BLaER1 treated with 17β-estradiol and CSF1 and Interleukin-3, amounts not matched to agents 10 nM and 100 nM (cell line): ENCODE data around the gene DAB1.
A peak's percentile ranks its signal among the peaks of the same experiment; 100 is the strongest.

Experiments used
- H3K27ac ChIP-seq, 11 experiments: shearing (Covaris generic); formaldehyde crosslinking; 2 replicates each; pipeline ENCODE4 v1.8.1; 2022
- H3K27me3 ChIP-seq, 11 experiments: shearing (Covaris generic); formaldehyde crosslinking; 2 replicates each; pipeline ENCODE4 v1.8.1; 2022
- H3K36me3 ChIP-seq, 11 experiments: shearing (Covaris generic); formaldehyde crosslinking; 2 replicates each; pipeline ENCODE4 v1.8.1; 2022
- H3K4me1 ChIP-seq, 10 experiments: shearing (Covaris generic); formaldehyde crosslinking; 2 replicates each; pipeline ENCODE4 v1.8.1; 2022
- H3K4me2 ChIP-seq, 11 experiments: shearing (Covaris generic); formaldehyde crosslinking; 2 replicates each; pipeline ENCODE4 v1.8.1; 2022
- H3K4me3 ChIP-seq, 10 experiments: shearing (Covaris generic); formaldehyde crosslinking; 2 replicates each; pipeline ENCODE4 v1.8.1; 2022
- H3K9ac ChIP-seq, 11 experiments: shearing (Covaris generic); formaldehyde crosslinking; 2 replicates each; pipeline ENCODE4 v1.8.1; 2022
- H3K9me3 ChIP-seq, 11 experiments: shearing (Covaris generic); formaldehyde crosslinking; replicated peaks in 1 of 11; 2 replicates each; pipeline ENCODE4 v1.8.1; 2022
- H4K20me1 ChIP-seq, 11 experiments: shearing (Covaris generic); formaldehyde crosslinking; 2 replicates each; pipeline ENCODE4 v1.8.1; 2022
- Cebpa-rat ChIP-seq, 11 experiments: shearing (Covaris generic); IDR thresholded peaks; 2 replicates each; pipeline ENCODE4 v1.8.1; 2022

DAB1 gene

GRCh38 chr1:57138432-57139078 is 285.3 kb downstream of the DAB1 start:
- Histone ChIP-seq H4K20me1 (no peaks in the 10 kb centered on the region), H3K4me1 (peaks cover 0 to 6% (median 0%) of the 10 kb centered on the region in 10 experiments; a peak in 4 of 20 replicates), H3K36me3 (peaks cover 0 to 13% (median 0%) of the 10 kb centered on the region in 11 experiments; a peak in 2 of 22 replicates), H3K27me3 (no peaks in the 10 kb centered on the region), H3K27ac (no peak overlapping the region), H3K4me3 (no peak overlapping the region), H3K4me2 (peak overlapping the region in 1 of 11 experiments; percentile 28; a peak in 1 of 22 replicates), H3K9ac (no peak overlapping the region), H3K9me3 (no peaks in the 10 kb centered on the region)
- no peak for TF ChIP-seq Cebpa-rat (IDR thresholded peaks at IDR 0.05)

- Histone ChIP-seq H3K9ac (no peak overlapping the region), H3K9me3 (no peaks in the 10 kb centered on the region), H3K27me3 (no peaks in the 10 kb centered on the region), H3K27ac (no peak overlapping the region), H3K4me2 (peak overlapping the region in 1 of 11 experiments; percentile 28; a peak in 1 of 22 replicates), H3K4me3 (no peak overlapping the region), H4K20me1 (no peaks in the 10 kb centered on the region), H3K4me1 (peaks cover 0 to 6% (median 2%) of the 10 kb centered on the region in 10 experiments; a peak in 6 of 20 replicates), H3K36me3 (peaks cover 0 to 13% (median 0%) of the 10 kb centered on the region in 11 experiments; a peak in 2 of 22 replicates)
- TF ChIP-seq Cebpa-rat (IDR thresholded peaks at IDR 0.05) = no peak
These were observed 285.9 kb downstream of the DAB1 start for GRCh38 chr1:57137980-57138379.

GRCh38 chr1:57134803-57135202 is 289.1 kb downstream of the DAB1 start:
- Histone ChIP-seq H3K27me3 (no peaks in the 10 kb centered on the region), H3K4me2 (no peak overlapping the region), H3K27ac (no peak overlapping the region), H3K4me3 (no peak overlapping the region), H3K9ac (no peak overlapping the region), H4K20me1 (no peaks in the 10 kb centered on the region), H3K9me3 (no peaks in the 10 kb centered on the region), H3K36me3 (peaks cover 0 to 7% (median 0%) of the 10 kb centered on the region in 11 experiments; a peak in 2 of 22 replicates), H3K4me1 (peaks cover 0 to 6% (median 4%) of the 10 kb centered on the region in 10 experiments; a peak in 6 of 20 replicates)
- no peak for TF ChIP-seq Cebpa-rat (IDR thresholded peaks at IDR 0.05)

- no peak overlapping the region for H3K4me2 ChIP-seq
- no peaks in the 10 kb centered on the region for H3K27me3 ChIP-seq
- H3K4me3 ChIP-seq = no peak overlapping the region
These were observed 290.2 kb downstream of the DAB1 start for GRCh38 chr1:57133686-57134085.

GRCh38 chr1:57132993-57133622 is 290.8 kb downstream of the DAB1 start:
- peak overlapping the region in 1 of 11 experiments; percentile 47; a peak in 1 of 22 replicates for H3K4me2 ChIP-seq
- no peaks in the 10 kb centered on the region for H4K20me1 ChIP-seq

More at GRCh38 chr1:57133686-57134085, 290.2 kb downstream of the DAB1 start:
- peaks cover 0 to 6% (median 4%) of the 10 kb centered on the region in 10 experiments; a peak in 6 of 20 replicates for H3K4me1 ChIP-seq
- H3K9me3 ChIP-seq = no peaks in the 10 kb centered on the region
- no peak overlapping the region for H3K9ac ChIP-seq
- H3K27ac ChIP-seq = no peak overlapping the region
- no peak for TF ChIP-seq Cebpa-rat (IDR thresholded peaks at IDR 0.05)
- peaks cover 0 to 7% (median 0%) of the 10 kb centered on the region in 11 experiments; a peak in 2 of 22 replicates for H3K36me3 ChIP-seq
- H4K20me1 ChIP-seq = no peaks in the 10 kb centered on the region

GRCh38 chr1:57131701-57132394 is 292.0 kb downstream of the DAB1 start:
- H4K20me1 ChIP-seq = no peaks in the 10 kb centered on the region
- H3K4me3 ChIP-seq = no peak overlapping the region
- H3K9me3 ChIP-seq = no peaks in the 10 kb centered on the region
- no peak overlapping the region for H3K9ac ChIP-seq
- H3K27me3 ChIP-seq = no peaks in the 10 kb centered on the region
- H3K36me3 ChIP-seq = peaks cover 0 to 7% (median 0%) of the 10 kb centered on the region in 11 experiments; a peak in 2 of 22 replicates
- H3K4me1 ChIP-seq = peaks cover 0 to 6% (median 0%) of the 10 kb centered on the region in 10 experiments; a peak in 2 of 20 replicates
- H3K27ac ChIP-seq = no peak overlapping the region
- no peak overlapping the region for H3K4me2 ChIP-seq
- no peak for TF ChIP-seq Cebpa-rat (IDR thresholded peaks at IDR 0.05)

More at GRCh38 chr1:57132993-57133622, 290.8 kb downstream of the DAB1 start:
- peak in 5 of 11 experiments; percentile 16 to 71 (median 33); a peak in 7 of 22 replicates for TF ChIP-seq Cebpa-rat (IDR thresholded peaks at IDR 0.05)
- Histone ChIP-seq H3K4me3 (no peak overlapping the region), H3K4me1 (peaks cover 0 to 6% (median 1%) of the 10 kb centered on the region in 10 experiments; a peak in 6 of 20 replicates), H3K9me3 (no peaks in the 10 kb centered on the region), H3K27ac (no peak overlapping the region), H3K9ac (no peak overlapping the region), H3K27me3 (no peaks in the 10 kb centered on the region), H3K36me3 (peaks cover 0 to 7% (median 0%) of the 10 kb centered on the region in 11 experiments; a peak in 2 of 22 replicates)

- H3K9ac ChIP-seq = no peak overlapping the region
- H3K9me3 ChIP-seq = no peaks in the 10 kb centered on the region
- H4K20me1 ChIP-seq = no peaks in the 10 kb centered on the region
- peaks cover 0 to 6% (median 0%) of the 10 kb centered on the region in 10 experiments; a peak in 2 of 20 replicates for H3K4me1 ChIP-seq
- H3K4me3 ChIP-seq = no peak overlapping the region
- no peaks in the 10 kb centered on the region for H3K27me3 ChIP-seq
- no peak overlapping the region for H3K4me2 ChIP-seq
- H3K27ac ChIP-seq = no peak overlapping the region
- H3K36me3 ChIP-seq = peaks cover 0 to 6% (median 0%) of the 10 kb centered on the region in 11 experiments; a peak in 2 of 22 replicates
- TF ChIP-seq Cebpa-rat (IDR thresholded peaks at IDR 0.05) = no peak
These were observed 292.6 kb downstream of the DAB1 start for GRCh38 chr1:57131257-57131656.

GRCh38 chr1:57129865-57130264 is 294.0 kb downstream of the DAB1 start:
- no peaks in the 10 kb centered on the region for H3K27me3 ChIP-seq
- H3K9ac ChIP-seq = no peak overlapping the region
- peaks cover 0 to 6% (median 0%) of the 10 kb centered on the region in 10 experiments; a peak in 2 of 20 replicates for H3K4me1 ChIP-seq
- peaks cover 0 to 6% (median 0%) of the 10 kb centered on the region in 11 experiments; a peak in 1 of 22 replicates for H3K36me3 ChIP-seq
- TF ChIP-seq Cebpa-rat (IDR thresholded peaks at IDR 0.05) = no peak
- no peaks in the 10 kb centered on the region for H4K20me1 ChIP-seq
- no peak overlapping the region for H3K27ac ChIP-seq
- H3K4me3 ChIP-seq = no peak overlapping the region
- H3K4me2 ChIP-seq = no peak overlapping the region
- no peaks in the 10 kb centered on the region for H3K9me3 ChIP-seq

GRCh38 chr1:57127976-57128375 is 295.9 kb downstream of the DAB1 start:
- H3K9me3 ChIP-seq = no peaks in the 10 kb centered on the region
- H3K27me3 ChIP-seq = no peaks in the 10 kb centered on the region
- no peak overlapping the region for H3K4me2 ChIP-seq
- no peak overlapping the region for H3K27ac ChIP-seq
- H3K9ac ChIP-seq = no peak overlapping the region
- peaks cover 0 to 3% (median 0%) of the 10 kb centered on the region in 10 experiments; a peak in 2 of 20 replicates for H3K4me1 ChIP-seq
- peaks cover 0 to 6% (median 0%) of the 10 kb centered on the region in 11 experiments; a peak in 1 of 22 replicates for H3K36me3 ChIP-seq
- no peaks in the 10 kb centered on the region for H4K20me1 ChIP-seq
- no peak overlapping the region for H3K4me3 ChIP-seq
- no peak for TF ChIP-seq Cebpa-rat (IDR thresholded peaks at IDR 0.05)
